Measurements from ENCODE around the gene CKM.

CKM gene

DNA sequence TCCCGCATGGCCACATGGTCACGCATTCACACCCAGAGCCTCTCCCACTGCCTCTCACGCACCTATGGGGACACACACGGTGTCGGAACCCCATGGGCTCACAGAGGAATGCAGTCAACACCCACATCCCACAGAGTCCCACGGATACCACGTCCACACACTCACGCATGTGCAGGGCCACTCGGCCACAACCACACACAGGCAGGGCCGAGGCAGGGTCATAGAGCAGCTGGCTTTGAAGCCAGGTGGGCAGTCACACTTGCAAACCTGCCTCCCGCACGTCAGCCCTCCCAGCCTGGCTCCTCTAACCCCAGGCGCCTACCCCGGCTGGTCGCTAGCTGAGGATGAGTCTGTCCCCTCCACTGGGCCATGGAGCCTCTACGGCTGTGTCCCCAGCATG, 39.6 kb upstream of the CKM start:
- H3K4me3 ChIP-seq (ENCODE audit: low read depth, low read length): no peak overlapping the region
- TF ChIP-seq, protein P1, sequence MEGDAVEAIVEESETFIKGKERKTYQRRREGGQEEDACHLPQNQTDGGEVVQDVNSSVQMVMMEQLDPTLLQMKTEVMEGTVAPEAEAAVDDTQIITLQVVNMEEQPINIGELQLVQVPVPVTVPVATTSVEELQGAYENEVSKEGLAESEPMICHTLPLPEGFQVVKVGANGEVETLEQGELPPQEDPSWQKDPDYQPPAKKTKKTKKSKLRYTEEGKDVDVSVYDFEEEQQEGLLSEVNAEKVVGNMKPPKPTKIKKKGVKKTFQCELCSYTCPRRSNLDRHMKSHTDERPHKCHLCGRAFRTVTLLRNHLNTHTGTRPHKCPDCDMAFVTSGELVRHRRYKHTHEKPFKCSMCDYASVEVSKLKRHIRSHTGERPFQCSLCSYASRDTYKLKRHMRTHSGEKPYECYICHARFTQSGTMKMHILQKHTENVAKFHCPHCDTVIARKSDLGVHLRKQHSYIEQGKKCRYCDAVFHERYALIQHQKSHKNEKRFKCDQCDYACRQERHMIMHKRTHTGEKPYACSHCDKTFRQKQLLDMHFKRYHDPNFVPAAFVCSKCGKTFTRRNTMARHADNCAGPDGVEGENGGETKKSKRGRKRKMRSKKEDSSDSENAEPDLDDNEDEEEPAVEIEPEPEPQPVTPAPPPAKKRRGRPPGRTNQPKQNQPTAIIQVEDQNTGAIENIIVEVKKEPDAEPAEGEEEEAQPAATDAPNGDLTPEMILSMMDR (IDR thresholded peaks at IDR 0.05; ENCODE audit: borderline replicate concordance, insufficient read depth, low read depth, low read length): no peak

DNA sequence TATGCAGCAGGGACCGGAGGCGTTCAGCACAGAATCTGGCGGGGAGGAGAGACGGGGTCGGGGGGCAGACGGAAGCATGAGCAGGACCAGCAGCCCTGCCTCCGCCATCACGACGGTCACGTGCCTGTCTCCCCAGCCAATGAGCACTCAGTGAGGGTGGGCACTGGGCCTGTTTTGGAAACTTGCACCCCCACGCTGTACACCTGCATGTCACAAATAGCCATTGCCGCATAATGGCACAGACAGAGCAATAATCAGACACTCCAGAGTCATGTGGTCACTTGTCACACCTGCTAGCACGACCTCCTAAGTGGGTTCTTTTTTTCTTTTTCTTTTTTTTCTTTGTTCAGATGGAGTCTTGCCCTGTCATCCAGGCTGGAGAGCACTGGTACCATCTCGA, 38.9 kb upstream of the CKM start:
- no peak overlapping the region for H3K4me3 ChIP-seq (ENCODE audit: low read depth, low read length)
- TF ChIP-seq, protein P1 (IDR thresholded peaks at IDR 0.05; ENCODE audit: borderline replicate concordance, insufficient read depth, low read depth, low read length): no peak

DNA sequence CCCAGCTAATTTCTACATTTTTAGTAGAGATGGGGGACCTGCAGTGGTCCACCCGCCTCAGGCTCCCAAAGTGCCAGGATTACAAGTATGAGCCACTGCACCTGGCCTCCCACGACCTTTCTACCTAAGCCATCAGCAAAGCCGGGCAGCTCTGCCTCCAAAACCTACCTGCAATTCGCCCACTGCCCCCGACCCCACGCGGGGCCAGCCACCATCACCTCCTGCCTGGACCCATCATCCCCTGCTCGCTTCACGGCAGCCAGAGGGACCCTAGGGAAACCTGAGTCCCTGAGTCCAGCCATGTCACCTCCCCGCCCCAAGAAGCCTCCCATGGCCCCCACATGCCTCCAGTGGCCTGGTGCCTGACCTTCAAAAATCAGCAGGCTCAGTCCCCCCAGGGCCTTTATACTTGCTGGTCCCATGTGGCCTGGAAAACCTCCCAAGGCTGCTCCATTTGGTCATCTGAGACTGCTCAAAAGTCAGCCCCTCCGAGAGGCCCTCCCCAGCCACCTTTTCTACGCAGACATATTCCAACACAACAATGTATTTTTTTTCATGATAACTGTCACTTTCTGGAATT, 35.6 kb upstream of the CKM start:
- no peak overlapping the region for H3K4me3 ChIP-seq (ENCODE audit: low read depth, low read length)
- TF ChIP-seq, protein P1 (IDR thresholded peaks at IDR 0.05; ENCODE audit: borderline replicate concordance, insufficient read depth, low read depth, low read length): no peak

DNA sequence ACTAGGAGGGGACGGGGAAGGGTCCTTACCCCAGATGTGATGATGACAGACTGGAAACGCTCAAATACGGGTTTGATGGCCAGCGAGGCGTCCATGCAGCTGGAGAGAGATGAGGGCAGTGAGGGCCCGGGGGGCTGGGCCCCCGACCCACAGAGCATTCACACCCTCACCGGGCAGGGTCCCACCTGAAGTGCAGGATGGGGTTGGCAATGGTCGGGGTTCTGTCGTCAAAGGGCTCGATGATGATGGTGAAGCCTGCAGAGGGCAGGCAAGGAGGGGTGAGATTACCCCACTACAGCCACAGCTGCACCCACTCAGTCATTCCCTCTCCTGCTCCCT, 34.7 kb upstream of the CKM start:
- TF ChIP-seq, protein P1 (IDR thresholded peaks at IDR 0.05; ENCODE audit: borderline replicate concordance, insufficient read depth, low read depth, low read length): no peak

DNA sequence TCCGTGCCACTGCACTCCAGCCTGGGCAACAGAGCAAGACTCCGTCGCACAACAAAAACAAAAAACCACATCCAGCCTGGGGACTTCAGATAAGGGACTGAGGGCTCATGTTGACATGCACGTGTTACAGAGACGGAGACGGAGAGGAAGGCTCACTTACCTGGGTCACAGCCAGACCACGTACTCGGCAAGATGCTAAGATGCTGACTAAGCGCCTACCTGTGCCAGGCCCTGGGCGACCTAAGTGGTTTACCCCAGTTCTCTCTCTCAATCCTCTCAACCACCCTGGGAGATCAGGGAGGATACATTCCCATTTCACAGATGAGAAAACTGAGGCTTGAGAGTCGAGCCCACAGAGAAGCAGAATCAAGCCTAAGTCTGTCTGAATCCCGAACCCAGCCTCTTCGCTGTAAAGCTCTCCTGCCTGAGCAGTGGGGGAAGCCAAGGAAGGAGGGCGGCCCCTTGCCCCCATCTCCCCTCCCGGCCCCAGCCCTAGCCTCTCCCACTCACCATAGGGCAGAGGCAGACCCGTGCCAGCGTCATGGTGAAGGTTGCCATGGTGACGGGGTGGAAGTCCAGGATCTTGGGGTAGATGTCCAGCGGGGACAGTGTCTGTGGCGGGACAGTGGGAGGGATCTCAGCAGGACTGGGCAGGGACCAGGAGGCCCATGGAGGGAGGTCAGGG, 34.2 kb upstream of the CKM start:
- no peak overlapping the region for H3K4me3 ChIP-seq (ENCODE audit: low read depth, low read length)
- TF ChIP-seq, protein P1 (IDR thresholded peaks at IDR 0.05; ENCODE audit: borderline replicate concordance, insufficient read depth, low read depth, low read length): no peak

More for the DNA sequence above, 34.7 kb upstream of the CKM start:
- no peak overlapping the region for H3K4me3 ChIP-seq (ENCODE audit: low read depth, low read length)

DNA sequence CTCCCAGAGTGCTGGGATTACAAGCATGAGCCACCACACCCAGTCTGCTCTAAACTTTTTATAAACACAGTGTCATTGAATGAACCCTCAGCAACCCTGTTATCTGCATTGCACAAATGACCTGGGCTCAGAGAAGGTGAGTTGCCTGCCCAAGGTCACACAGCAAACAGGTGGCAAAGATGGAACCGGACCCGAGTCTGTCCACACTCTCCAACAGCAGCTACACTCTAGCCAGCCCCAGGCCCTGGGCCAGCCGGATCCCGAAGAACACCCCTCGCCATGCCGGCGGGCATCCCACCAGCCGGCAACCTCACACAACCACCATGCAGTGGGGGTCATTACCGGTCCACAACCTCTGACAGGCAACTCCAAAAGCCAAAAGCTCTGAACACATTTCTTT, 33.2 kb upstream of the CKM start:
- TF ChIP-seq, protein P1 (IDR thresholded peaks at IDR 0.05; ENCODE audit: borderline replicate concordance, insufficient read depth, low read depth, low read length): no peak
- H3K4me3 ChIP-seq (ENCODE audit: low read depth, low read length): no peak overlapping the region

DNA sequence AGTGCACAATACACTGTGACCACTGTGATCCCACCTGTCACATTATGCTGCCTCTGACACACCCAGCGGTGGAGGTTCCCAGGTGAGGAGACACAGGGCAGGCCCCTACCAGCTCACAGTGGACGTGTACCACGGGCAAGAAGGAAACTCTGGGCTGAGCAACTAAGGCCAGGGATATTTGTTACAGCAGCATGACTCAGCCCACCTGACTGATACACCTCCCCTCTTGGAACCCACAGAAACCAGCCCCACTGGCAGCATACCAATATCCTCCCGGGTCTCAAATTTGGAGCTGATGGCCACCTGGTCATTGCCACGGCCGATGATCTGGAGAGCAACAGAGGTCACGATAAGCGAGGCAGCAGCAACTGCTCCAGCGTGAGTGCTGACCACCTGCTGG, 32.7 kb upstream of the CKM start:
- H3K4me3 ChIP-seq (ENCODE audit: low read depth, low read length): no peak overlapping the region
- TF ChIP-seq, protein P1 (IDR thresholded peaks at IDR 0.05; ENCODE audit: borderline replicate concordance, insufficient read depth, low read depth, low read length): no peak

All from GM12875 (cell line).